IMR-90 (cell line): ENCODE data around the gene ETV6. TPM values are rescaled to one million over a fixed set of nuclear protein-coding genes. Genes with fewer than 3 reads are reported as not detected.

Experiments used
- ATAC-seq: fragments of 200-7000 bp; cut with Tn5 transposase; 2 replicates; pipeline ENCODE4 v1.9.1; 2020; ENCODE audit warnings: low read depth, mild to moderate bottlenecking, moderate library complexity
- BruUV-seq: library from RNA; stranded (reverse); fragments of 400-500 nt; replicated peaks from 2 replicates; lab custom pipeline; 2021; lab: Mats Ljungman, UMichigan
- CTCF ChIA-PET: fragments of 300-600 bp; formaldehyde crosslinking; extraction: SDS; loops from one replicate; lab custom pipeline; 2021; ENCODE audit warnings: antibody characterized with exemption; lab: Yijun Ruan, JAX
- POLR2A ChIA-PET: fragments of 300-600 bp; sonication (Branson Sonifier 250); formaldehyde crosslinking; loops from one replicate; lab custom pipeline; 2022; ENCODE audit warnings: antibody characterized with exemption; ENCODE audit not compliant: unreplicated experiment; lab: Charles Lee
- DNase-seq: peaks from one replicate; pipeline ENCODE4 v3.0.0; 2013
- H2AFZ ChIP-seq: replicated peaks from 2 replicates; pipeline ENCODE3; 2013; ENCODE audit warnings: low read length, mild to moderate bottlenecking; ENCODE audit not compliant: poor library complexity
- H2AK5ac ChIP-seq: 2 replicates; pipeline ENCODE4 v1.6.1; 2013; ENCODE audit warnings: low read depth, low read length, inconsistent platforms
- H2AK9ac ChIP-seq: replicated peaks from 2 replicates; pipeline ENCODE3; 2013; ENCODE audit warnings: mild to moderate bottlenecking, low read depth, low read length, moderate library complexity; ENCODE audit not compliant: poor library complexity
- H2BK120ac ChIP-seq: 2 replicates; pipeline ENCODE4 v1.6.1; 2013; ENCODE audit warnings: low read depth, low read length, inconsistent platforms
- H2BK15ac ChIP-seq: 3 replicates; pipeline ENCODE4 v1.6.1; 2013; ENCODE audit warnings: low read depth, low read length, inconsistent platforms
- H2BK20ac ChIP-seq: 2 replicates; pipeline ENCODE4 v1.6.1; 2013; ENCODE audit warnings: low read depth, mild to moderate bottlenecking, inconsistent platforms, low read length, moderate library complexity
- H2BK5ac ChIP-seq: 2 replicates; pipeline ENCODE4 v1.6.1; 2013; ENCODE audit warnings: mild to moderate bottlenecking, low read depth, low read length, inconsistent platforms; ENCODE audit not compliant: poor library complexity, severe bottlenecking
- H3K14ac ChIP-seq: replicated peaks from 2 replicates; pipeline ENCODE4 v1.6.1; 2013; ENCODE audit warnings: low read depth, low read length, inconsistent platforms
- H3K18ac ChIP-seq: 2 replicates; pipeline ENCODE4 v1.6.1; 2013; ENCODE audit warnings: low read depth, low read length, control low read depth
- H3K23ac ChIP-seq: 2 replicates; pipeline ENCODE4 v1.6.1; 2013; ENCODE audit warnings: low read depth, low read length, inconsistent platforms
- H3K27ac ChIP-seq: 2 replicates; pipeline ENCODE4 v1.5.1; 2013; ENCODE audit warnings: mild to moderate bottlenecking, control low read depth, low read length; ENCODE audit not compliant: insufficient read depth
- H3K27me3 ChIP-seq: 2 replicates; pipeline ENCODE4 v1.6.1; 2013; ENCODE audit warnings: low read length; ENCODE audit not compliant: control insufficient read depth, insufficient read depth
- H3K36me3 ChIP-seq: 2 replicates; pipeline ENCODE4 v1.6.1; 2013; ENCODE audit warnings: low read length, mixed read lengths; ENCODE audit not compliant: control insufficient read depth, insufficient read depth
- H3K4ac ChIP-seq: 2 replicates; pipeline ENCODE4 v1.6.1; 2013; ENCODE audit warnings: low read depth, low read length, inconsistent platforms
- H3K4me1 ChIP-seq: 2 replicates; pipeline ENCODE4 v1.6.1; 2013; ENCODE audit warnings: low read length, mixed read lengths; ENCODE audit not compliant: control insufficient read depth, insufficient read depth
- H3K4me2 ChIP-seq: 2 replicates; pipeline ENCODE4 v1.6.1; 2013; ENCODE audit warnings: low read depth, mild to moderate bottlenecking, control low read depth, low read length, moderate library complexity
- H3K4me3 ChIP-seq: 2 replicates; pipeline ENCODE4 v1.5.1; 2013; ENCODE audit warnings: low read depth, mild to moderate bottlenecking, control low read depth, low read length, moderate library complexity; ENCODE audit not compliant: insufficient read depth
- H3K56ac ChIP-seq: 2 replicates; pipeline ENCODE4 v1.6.1; 2013; ENCODE audit warnings: low read length, inconsistent platforms; ENCODE audit not compliant: insufficient read depth; ENCODE audit errors: extremely low read depth
- H3K79me1 ChIP-seq, 2 experiments: 2 replicates each; pipeline ENCODE4 v1.6.1; 2013; ENCODE audit warnings: low read length in 2 of 2, inconsistent platforms in 1 of 2, low read depth in 1 of 2
- H3K9ac ChIP-seq: 2 replicates; pipeline ENCODE4 v1.6.1; 2013; ENCODE audit warnings: low read depth, low read length, control low read depth
- H3K9me1 ChIP-seq: 2 replicates; pipeline ENCODE4 v1.6.1; 2013; ENCODE audit warnings: low read length, inconsistent platforms; ENCODE audit not compliant: insufficient read depth
- H3K9me3 ChIP-seq: 2 replicates; pipeline ENCODE4 v1.6.1; 2013; ENCODE audit warnings: low read length; ENCODE audit not compliant: control insufficient read depth, insufficient read depth
- H4K20me1 ChIP-seq: 2 replicates; pipeline ENCODE4 v1.6.1; 2013; ENCODE audit warnings: low read length, inconsistent platforms; ENCODE audit not compliant: insufficient read depth
- H4K5ac ChIP-seq: 2 replicates; pipeline ENCODE4 v1.6.1; 2013; ENCODE audit warnings: mild to moderate bottlenecking, low read depth, low read length, control low read depth
- H4K8ac ChIP-seq, 2 experiments: 2 replicates each; pipeline ENCODE4 v1.6.1; 2013; ENCODE audit warnings: low read depth in 2 of 2, low read length in 2 of 2, control low read depth in 1 of 2, inconsistent platforms in 1 of 2
- H4K91ac ChIP-seq: 2 replicates; pipeline ENCODE4 v1.6.1; 2013; ENCODE audit warnings: low read depth, low read length, inconsistent platforms; ENCODE audit not compliant: insufficient read depth
- BHLHE40 ChIP-seq: fragments of 150-350 bp; IDR thresholded peaks from 2 replicates; pipeline ENCODE4 v1.6.1; 2016; ENCODE audit warnings: mild to moderate bottlenecking, low read depth, low read length
- CHD1 ChIP-seq: IDR thresholded peaks from 2 replicates; pipeline ENCODE4 v1.6.1; 2012; ENCODE audit warnings: low read depth, low read length, improper control_type of control experiment
- FOS ChIP-seq: fragments of 150-350 bp; IDR thresholded peaks from 2 replicates; pipeline ENCODE4 v1.6.1; 2016; ENCODE audit warnings: low read depth, low read length
- MAZ ChIP-seq: IDR thresholded peaks from 2 replicates; pipeline ENCODE4 v1.6.1; 2012; ENCODE audit warnings: low read depth, mild to moderate bottlenecking, low read length, improper control_type of control experiment, moderate library complexity, borderline replicate concordance
- MXI1 ChIP-seq: IDR thresholded peaks from 2 replicates; pipeline ENCODE4 v1.6.1; 2012; ENCODE audit warnings: low read depth, mild to moderate bottlenecking, low read length, moderate library complexity, borderline replicate concordance
- NFE2L2 ChIP-seq: fragments of 150-350 bp; IDR thresholded peaks from 2 replicates; pipeline ENCODE4 v1.6.1; 2016; ENCODE audit warnings: low read depth, mild to moderate bottlenecking, low read length
- RAD21 ChIP-seq: IDR thresholded peaks from 2 replicates; pipeline ENCODE4 v1.6.1; 2012; ENCODE audit warnings: low read length, improper control_type of control experiment
- RCOR1 ChIP-seq: IDR thresholded peaks from 2 replicates; pipeline ENCODE4 v1.6.1; 2012; ENCODE audit warnings: mild to moderate bottlenecking, low read length, improper control_type of control experiment; ENCODE audit not compliant: insufficient replicate concordance
- RFX5 ChIP-seq: IDR thresholded peaks from 2 replicates; pipeline ENCODE4 v1.8.0; 2012; ENCODE audit warnings: low read depth, mild to moderate bottlenecking, low read length, moderate library complexity
- USF2 ChIP-seq: fragments of 150-350 bp; IDR thresholded peaks from 2 replicates; pipeline ENCODE4 v1.6.1; 2017; ENCODE audit warnings: mild to moderate bottlenecking, antibody characterized with exemption, low read length, low read depth
- WGBS, 2 experiments: methylation state at CpG; one replicate each; pipeline versions ENCODE4 v1.1.5 to v1.1.7; 2013; ENCODE audit warnings: missing lambda C conversion rate in 2 of 2; ENCODE audit not compliant: insufficient read length in 1 of 2; ENCODE audit errors: extremely low coverage in 2 of 2; 5-methylcytosine and 5-hydroxymethylcytosine counted together
- dilution Hi-C: fragments of 300-500 bp; cut with HindIII; formaldehyde crosslinking; loops from one replicate; pipeline ENCODE4 v1.14.3; 2018; ENCODE audit warnings: low sequenced_read_pairs; ENCODE audit not compliant: unreplicated experiment
- in situ Hi-C: fragments of 300-500 bp; cut with MboI; formaldehyde crosslinking; loops from 3 replicates; pipeline ENCODE4 v1.14.3; 2019; ENCODE audit warnings: low sequenced_read_pairs, inconsistent platforms, mixed read lengths
- intact Hi-C: fragments of 100-400 bp; cut with micrococcal nuclease; formaldehyde crosslinking; loops from 2 replicates; pipeline ENCODE4 v1.10.0; 2022
- polyA plus RNA-seq, 3 experiments: library from polyadenylated mRNA; depleted of rRNA; stranded (reverse); fragments of >200 nt; gene quantifications; 2 replicates each; pipeline ENCODE4 v1.2.3, GENCODE V29; 2012; ENCODE audit warnings: low replicate concordance in 1 of 3
- total RNA-seq: library from RNA; depleted of rRNA; stranded (reverse); fragments of >200 nt; gene quantifications from 2 replicates; pipeline ENCODE4 v1.2.3, GENCODE V29; 2012

ETV6 gene
- total and polyA plus RNA-seq, 2 of the 4 experiments (the other 2 are of a cell fraction) = 8.4 to 9.9 TPM

DNA sequence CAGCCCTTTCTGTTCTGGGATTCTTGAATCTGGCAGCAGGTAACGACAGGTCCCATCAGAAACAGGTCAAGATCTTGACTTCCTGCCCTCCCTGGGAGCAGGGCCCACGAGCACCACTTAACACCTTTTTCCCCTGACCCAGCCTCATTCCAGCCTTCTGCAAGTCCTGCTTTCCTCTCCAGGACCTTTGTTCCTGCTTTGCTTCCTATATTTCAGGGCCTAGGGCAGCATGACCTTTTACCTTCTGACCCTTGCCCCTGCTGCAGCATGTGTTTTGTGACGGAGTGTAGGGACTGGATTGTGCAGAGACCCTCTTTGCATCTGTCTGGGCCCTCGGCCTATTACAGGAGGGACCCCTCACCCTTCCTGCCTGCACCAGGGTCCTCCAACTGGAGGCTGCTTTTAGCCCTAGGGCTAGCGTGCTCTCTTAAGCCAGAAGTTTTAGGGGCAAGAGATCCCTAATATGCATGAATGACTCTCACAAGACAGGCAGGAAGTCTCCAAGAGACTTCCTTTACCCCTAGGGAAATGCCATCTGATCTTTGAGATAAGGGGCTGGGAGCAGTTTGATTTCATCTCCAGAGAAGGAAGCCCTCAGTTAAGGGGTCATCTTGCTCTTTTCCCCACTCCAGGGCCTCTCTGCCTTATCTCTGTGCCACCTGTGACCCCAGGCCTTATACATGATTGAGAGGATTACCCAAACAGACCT lies 211.8 kb downstream of the ETV6 start:
- no peak overlapping the region for H3K4me2 ChIP-seq
- intact Hi-C loops (no loop called here), in situ Hi-C loops (no loop called here), dilution Hi-C loops (no loop called here)
- peaks cover 19% of the 10 kb centered on the region in 2 experiments for H3K79me1 ChIP-seq
- ChIA-PET POLR2A (no interaction called here), CTCF (no interaction called here)
- H3K9ac ChIP-seq = no peak overlapping the region
- no peak overlapping the region for H3K18ac ChIP-seq
- no peak for ATAC-seq
- DNase-seq = no peak
- peaks cover 3% of the 10 kb centered on the region; the same call in 1 of the 2 replicates for H3K4me1 ChIP-seq
- H3K4me3 ChIP-seq = no peak overlapping the region
- no peak overlapping the region for H4K8ac ChIP-seq
- TF ChIP-seq RAD21 (no peak), MAZ (no peak), NFE2L2 (no peak), CHD1 (no peak), FOS (no peak), RCOR1 (no peak), MXI1 (no peak), USF2 (no peak), RFX5 (no peak), BHLHE40 (no peak)
- H2BK5ac ChIP-seq = no peak overlapping the region
- no peak overlapping the region for H3K56ac ChIP-seq
- H3K4ac ChIP-seq = no peak overlapping the region
- H4K91ac ChIP-seq = no peak overlapping the region
- H2BK15ac ChIP-seq = no peak overlapping the region
- no peak overlapping the region for H3K23ac ChIP-seq
- no peak overlapping the region for H3K14ac ChIP-seq
- no peak overlapping the region for H2AK9ac ChIP-seq
- WGBS, 2 experiments = no CpG with 5 or more reads among the region's 5 CpGs
- H2AK5ac ChIP-seq = no peak overlapping the region
- no peak overlapping the region for H2BK120ac ChIP-seq
- H3K27ac ChIP-seq = no peak overlapping the region
- H2AFZ ChIP-seq = no peak overlapping the region
- no peak overlapping the region for H2BK20ac ChIP-seq
- peaks cover 22% of the 10 kb centered on the region for H3K9me1 ChIP-seq
- H3K9me3 ChIP-seq = peaks cover 1% of the 10 kb centered on the region; the same call in 1 of the 2 replicates
- no peaks in the 10 kb centered on the region; the same call in 1 of the 2 replicates for H4K20me1 ChIP-seq
- no peaks in the 10 kb centered on the region for H3K27me3 ChIP-seq
- no peak overlapping the region for H4K5ac ChIP-seq
- H3K36me3 ChIP-seq = peaks cover 17% of the 10 kb centered on the region
- BruUV-seq = no TSS peak
